Measurements from ENCODE around the gene ORC3. TPM values are rescaled to one million over a fixed set of nuclear protein-coding genes. Genes with fewer than 3 reads are reported as not detected.

The ORC3 gene
- 37.6 and 40.1 TPM in 2 replicates for total RNA-seq (2014; rRNA removed)
- 11.7 TPM for polyA plus RNA-seq (2012)

GRCh38 chr6:87589693-87590416, at the start of gene ORC3, which contains the start of gene RARS2:
TSS of gene ORC3 (plus strand) at chr6:87590135. CDS start at chr6:87590169, 34 bp downstream.
TSS of gene RARS2 (minus strand) at chr6:87589987. CDS start at chr6:87589957, 30 bp downstream.
- DNase-seq (ENCODE audit: low read depth), result peak; percentile 89

GRCh38 chr6:87540539-87540938, 49.4 kb upstream of the ORC3 start:
- DNase-seq (ENCODE audit: low read depth), result no peak

GRCh38 chr6:87541041-87541440, 48.9 kb upstream of the ORC3 start:
- DNase-seq (ENCODE audit: low read depth), result no peak

GRCh38 chr6:87541744-87542143, 48.2 kb upstream of the ORC3 start:
- no peak for DNase-seq (ENCODE audit: low read depth)

GRCh38 chr6:87543696-87544473, 46.0 kb upstream of the ORC3 start:
- DNase-seq (ENCODE audit: low read depth), result no peak

- DNase-seq (ENCODE audit: low read depth), result no peak
Observed at GRCh38 chr6:87544474-87544735, 45.5 kb upstream of the ORC3 start.

GRCh38 chr6:87551799-87552198, 38.1 kb upstream of the ORC3 start:
- DNase-seq (ENCODE audit: low read depth), result no peak

- no peak for DNase-seq (ENCODE audit: low read depth)
Observed at GRCh38 chr6:87553159-87553765, 36.7 kb upstream of the ORC3 start.

GRCh38 chr6:87555506-87555905, 34.4 kb upstream of the ORC3 start:
- DNase-seq (ENCODE audit: low read depth), result no peak

GRCh38 chr6:87558446-87558845, 31.5 kb upstream of the ORC3 start:
- no peak for DNase-seq (ENCODE audit: low read depth)

- no peak for DNase-seq (ENCODE audit: low read depth)
Observed at GRCh38 chr6:87561017-87561416, 28.9 kb upstream of the ORC3 start.

GRCh38 chr6:87572021-87572420, 17.9 kb upstream of the ORC3 start:
- no peak for DNase-seq (ENCODE audit: low read depth)

GRCh38 chr6:87572883-87573282, 17.1 kb upstream of the ORC3 start:
- DNase-seq (ENCODE audit: low read depth), result no peak

- no peak for DNase-seq (ENCODE audit: low read depth)
Observed at GRCh38 chr6:87573307-87574024, 16.5 kb upstream of the ORC3 start.

- no peak for DNase-seq (ENCODE audit: low read depth)
Observed at GRCh38 chr6:87574237-87574804, 15.6 kb upstream of the ORC3 start.

- no peak for DNase-seq (ENCODE audit: low read depth)
Observed at GRCh38 chr6:87575423-87575822, 14.5 kb upstream of the ORC3 start.

GRCh38 chr6:87583822-87584221, 6.1 kb upstream of the ORC3 start:
- no peak for DNase-seq (ENCODE audit: low read depth)

- no peak for DNase-seq (ENCODE audit: low read depth)
Observed at GRCh38 chr6:87586371-87587077, 3.4 kb upstream of the ORC3 start.

- no peak for DNase-seq (ENCODE audit: low read depth)
Observed at GRCh38 chr6:87588756-87589407, 1.1 kb upstream of the ORC3 start.

GRCh38 chr6:87590417-87590880, 514 bp downstream of the ORC3 start:
- DNase-seq (ENCODE audit: low read depth), result no peak

Data from LHCN-M2 (cell line).